HepG2 (cell line): ENCODE results near the gene C2. TPM values are rescaled to one million over a fixed set of nuclear protein-coding genes. Genes with fewer than 3 reads are reported as not detected.

Source experiments
- FOXM1 ChIP-seq: sonication (generic); formaldehyde crosslinking; IDR thresholded peaks from 2 replicates; pipeline ENCODE4 v1.5.0; 2020; ENCODE audit warnings: missing genetic modification reagents
- HDAC1 ChIP-seq: sonication (generic); formaldehyde crosslinking; IDR thresholded peaks from 2 replicates; pipeline ENCODE4 v1.5.1; 2020; ENCODE audit warnings: mild to moderate bottlenecking, missing genetic modification reagents
- HMG20A ChIP-seq: IDR thresholded peaks from 2 replicates; pipeline ENCODE4 v1.6.1; 2016; ENCODE audit warnings: borderline replicate concordance
- HOXA3 ChIP-seq: sonication (generic); formaldehyde crosslinking; IDR thresholded peaks from 2 replicates; pipeline ENCODE4 v1.5.0; 2020; ENCODE audit warnings: missing genetic modification reagents
- HOXD1 ChIP-seq: sonication (generic); formaldehyde crosslinking; IDR thresholded peaks from 2 replicates; pipeline ENCODE4 v1.5.0; 2020; ENCODE audit warnings: missing genetic modification reagents
- MED13 ChIP-seq: sonication (generic); formaldehyde crosslinking; IDR thresholded peaks from 2 replicates; pipeline ENCODE4 v1.5.0; 2020; ENCODE audit warnings: missing genetic modification reagents
- RNF2 ChIP-seq: fragments of 450-650 bp; conservative IDR thresholded peaks from 2 replicates; pipeline ENCODE4 v1.6.1; 2016; ENCODE audit warnings: low read depth
- SALL1 ChIP-seq: sonication (generic); formaldehyde crosslinking; IDR thresholded peaks from 2 replicates; pipeline ENCODE4 v1.8.0; 2022; ENCODE audit warnings: mild to moderate bottlenecking, missing genetic modification reagents
- ZFP62 ChIP-seq: sonication (generic); formaldehyde crosslinking; IDR thresholded peaks from 2 replicates; pipeline ENCODE4 v1.4.0; 2020; ENCODE audit warnings: missing genetic modification reagents
- ZNF160 ChIP-seq: sonication (generic); formaldehyde crosslinking; IDR thresholded peaks from 2 replicates; pipeline ENCODE4 v1.8.0; 2022; ENCODE audit warnings: mild to moderate bottlenecking, inconsistent platforms, missing genetic modification reagents
- ZNF207 ChIP-seq: fragments of 450-650 bp; IDR thresholded peaks from 2 replicates; pipeline ENCODE4 v1.6.1; 2016; ENCODE audit warnings: antibody characterized with exemption, borderline replicate concordance
- ZNF232 ChIP-seq: sonication (generic); formaldehyde crosslinking; IDR thresholded peaks from 2 replicates; pipeline ENCODE4 v1.4.0; 2020; ENCODE audit warnings: missing genetic modification reagents, borderline replicate concordance
- ZNF292 ChIP-seq: sonication (generic); formaldehyde crosslinking; IDR thresholded peaks from 2 replicates; pipeline ENCODE4 v1.8.1; 2022; ENCODE audit warnings: mild to moderate bottlenecking, low read depth, missing genetic modification reagents, borderline replicate concordance
- ZNF557 ChIP-seq: sonication (generic); formaldehyde crosslinking; IDR thresholded peaks from 2 replicates; pipeline ENCODE4 v1.4.0; 2020; ENCODE audit warnings: missing genetic modification reagents
- ZNF563 ChIP-seq: sonication (generic); formaldehyde crosslinking; IDR thresholded peaks from 2 replicates; pipeline ENCODE4 v1.8.0; 2022; ENCODE audit warnings: mild to moderate bottlenecking, moderate library complexity, missing genetic modification reagents
- ZNF589 ChIP-seq: sonication (generic); formaldehyde crosslinking; conservative IDR thresholded peaks from 2 replicates; pipeline ENCODE4 v1.8.0; 2022; ENCODE audit warnings: mild to moderate bottlenecking, moderate library complexity, missing genetic modification reagents
- ZNF709 ChIP-seq: sonication (generic); formaldehyde crosslinking; IDR thresholded peaks from 2 replicates; pipeline ENCODE4 v1.5.0; 2020; ENCODE audit warnings: mild to moderate bottlenecking, missing genetic modification reagents
- ZNF768 ChIP-seq: sonication (generic); formaldehyde crosslinking; IDR thresholded peaks from 2 replicates; pipeline ENCODE4 v1.4.0; 2020; ENCODE audit warnings: missing genetic modification reagents
- ZNF891 ChIP-seq: sonication (generic); formaldehyde crosslinking; IDR thresholded peaks from 2 replicates; pipeline ENCODE4 v1.5.0; 2020; ENCODE audit warnings: mild to moderate bottlenecking, missing genetic modification reagents
- polyA plus RNA-seq, 8 experiments: library from polyadenylated mRNA; depleted of rRNA in 3 of 8; stranded (reverse) in 7 of 8; unstranded in 1 of 8; fragments of >200 nt; fragmentation: Illumina TruSeq in 4 of 8; extraction: Trizol in 4 of 8; gene quantifications; 2 replicates each; pipeline versions ENCODE4 v1.2.1 to v1.2.3, GENCODE V29; 2011 to 2016; ENCODE audit warnings: low read depth in 4 of 8, missing spikeins in 1 of 8, mixed read lengths in 1 of 8; ENCODE audit not compliant: insufficient read depth in 1 of 8
- total RNA-seq, 5 experiments: library from RNA; depleted of rRNA; stranded (reverse); fragments of >200 nt; fragmentation: Illumina TruSeq; extraction: Trizol; gene quantifications; 2 replicates each; pipeline ENCODE4 v1.2.3, GENCODE V29; 2016; ENCODE audit warnings: low read depth in 1 of 5
- TF ChIP-seq, protein P1 (sequence below): sonication (generic); formaldehyde crosslinking; IDR thresholded peaks from 2 replicates; pipeline ENCODE4 v1.5.0; 2020; ENCODE audit warnings: mild to moderate bottlenecking, missing genetic modification reagents
- TF ChIP-seq, protein P2 (sequence below): sonication (generic); formaldehyde crosslinking; IDR thresholded peaks from 2 replicates; pipeline ENCODE4 v1.4.0; 2020; ENCODE audit warnings: mild to moderate bottlenecking, missing genetic modification reagents, borderline replicate concordance
- TF ChIP-seq, protein P3 (sequence below): sonication (generic); formaldehyde crosslinking; IDR thresholded peaks from 2 replicates; pipeline ENCODE4 v1.4.0; 2020; ENCODE audit warnings: mild to moderate bottlenecking, missing genetic modification reagents
- TF ChIP-seq, protein P4 (sequence below): IDR thresholded peaks from 2 replicates; pipeline ENCODE4 v1.6.1; 2018; ENCODE audit warnings: missing genetic modification reagents, mild to moderate bottlenecking, missing compliant biosample characterization
- TF ChIP-seq, protein P5 (sequence below): sonication (generic); formaldehyde crosslinking; IDR thresholded peaks from 2 replicates; pipeline ENCODE4 v1.8.1; 2023; ENCODE audit warnings: missing genetic modification reagents, inconsistent platforms, borderline replicate concordance

Gene C2
- total and polyA plus RNA-seq, 2 of the 13 experiments (the other 11 are each of a cell fraction or from before 2014, with no cell fraction given), result 165 to 307 TPM

DNA sequence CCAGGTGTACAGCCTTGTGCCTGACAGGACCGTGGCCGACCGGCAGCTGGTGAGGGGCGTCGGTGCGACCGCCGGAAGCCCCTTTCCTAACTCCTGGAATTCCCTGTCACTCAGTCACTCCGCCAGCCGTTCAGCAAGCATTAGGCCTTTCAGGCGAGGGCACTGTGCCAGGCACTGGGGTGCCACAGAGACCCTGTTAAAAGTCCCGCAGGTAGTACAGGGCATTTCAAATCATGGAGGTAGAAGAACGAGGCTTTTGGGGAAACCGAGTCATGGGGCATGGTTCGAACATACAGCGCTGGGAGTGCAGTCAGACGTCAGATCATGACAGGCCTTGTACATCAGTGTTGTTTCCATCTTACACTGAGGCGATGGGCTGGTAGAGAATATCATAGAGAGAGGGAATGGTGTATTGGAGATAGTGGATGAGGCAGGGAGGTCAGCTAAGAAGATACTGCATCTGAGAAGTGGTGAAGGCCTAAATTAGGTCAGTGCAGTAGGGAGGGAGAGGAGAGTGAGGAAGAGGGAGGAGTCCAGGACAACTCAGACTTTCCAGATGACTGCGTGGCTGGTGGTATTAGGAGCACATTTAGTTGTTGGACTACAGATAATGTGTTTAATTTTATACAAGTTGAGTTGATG, 45.3 kb downstream of the C2 start (continued):
- TF ChIP-seq, protein P1, sequence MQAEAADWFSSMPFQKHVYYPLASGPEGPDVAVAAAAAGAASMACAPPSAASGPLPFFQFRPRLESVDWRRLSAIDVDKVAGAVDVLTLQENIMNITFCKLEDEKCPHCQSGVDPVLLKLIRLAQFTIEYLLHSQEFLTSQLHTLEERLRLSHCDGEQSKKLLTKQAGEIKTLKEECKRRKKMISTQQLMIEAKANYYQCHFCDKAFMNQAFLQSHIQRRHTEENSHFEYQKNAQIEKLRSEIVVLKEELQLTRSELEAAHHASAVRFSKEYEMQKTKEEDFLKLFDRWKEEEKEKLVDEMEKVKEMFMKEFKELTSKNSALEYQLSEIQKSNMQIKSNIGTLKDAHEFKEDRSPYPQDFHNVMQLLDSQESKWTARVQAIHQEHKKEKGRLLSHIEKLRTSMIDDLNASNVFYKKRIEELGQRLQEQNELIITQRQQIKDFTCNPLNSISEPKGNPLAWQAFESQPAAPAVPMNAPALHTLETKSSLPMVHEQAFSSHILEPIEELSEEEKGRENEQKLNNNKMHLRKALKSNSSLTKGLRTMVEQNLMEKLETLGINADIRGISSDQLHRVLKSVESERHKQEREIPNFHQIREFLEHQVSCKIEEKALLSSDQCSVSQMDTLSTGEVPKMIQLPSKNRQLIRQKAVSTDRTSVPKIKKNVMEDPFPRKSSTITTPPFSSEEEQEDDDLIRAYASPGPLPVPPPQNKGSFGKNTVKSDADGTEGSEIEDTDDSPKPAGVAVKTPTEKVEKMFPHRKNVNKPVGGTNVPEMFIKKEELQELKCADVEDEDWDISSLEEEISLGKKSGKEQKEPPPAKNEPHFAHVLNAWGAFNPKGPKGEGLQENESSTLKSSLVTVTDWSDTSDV (CRISPR knock-in tag), result peak; percentile 8; the same call in 1 of the 2 replicates
- TF ChIP-seq, protein P2, sequence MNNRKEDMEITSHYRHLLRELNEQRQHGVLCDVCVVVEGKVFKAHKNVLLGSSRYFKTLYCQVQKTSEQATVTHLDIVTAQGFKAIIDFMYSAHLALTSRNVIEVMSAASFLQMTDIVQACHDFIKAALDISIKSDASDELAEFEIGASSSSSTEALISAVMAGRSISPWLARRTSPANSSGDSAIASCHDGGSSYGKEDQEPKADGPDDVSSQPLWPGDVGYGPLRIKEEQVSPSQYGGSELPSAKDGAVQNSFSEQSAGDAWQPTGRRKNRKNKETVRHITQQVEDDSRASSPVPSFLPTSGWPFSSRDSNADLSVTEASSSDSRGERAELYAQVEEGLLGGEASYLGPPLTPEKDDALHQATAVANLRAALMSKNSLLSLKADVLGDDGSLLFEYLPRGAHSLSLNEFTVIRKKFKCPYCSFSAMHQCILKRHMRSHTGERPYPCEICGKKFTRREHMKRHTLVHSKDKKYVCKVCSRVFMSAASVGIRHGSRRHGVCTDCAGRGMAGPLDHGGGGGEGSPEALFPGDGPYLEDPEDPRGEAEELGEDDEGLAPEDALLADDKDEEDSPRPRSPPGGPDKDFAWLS (CRISPR knock-in tag), result 0 out of 2 replicates have a peak, but pooled peaks have one; percentile 5
- TF ChIP-seq ZNF709 (peak; percentile 9; the same call in 1 of the 2 replicates), ZNF557 (CRISPR knock-in tag) (no peak), RNF2 (0 out of 2 replicates have a peak, but pooled peaks have one; percentile 46), HOXD1 (CRISPR knock-in tag) (0 out of 2 replicates have a peak, but pooled peaks have one; percentile 65), ZNF589 (CRISPR knock-in tag) (0 out of 2 replicates have a peak, but pooled peaks have one; percentile 21), FOXM1 (no peak), ZNF207 (no peak), MED13 (0 out of 2 replicates have a peak, but pooled peaks have one; percentile 27), ZNF891 (peak; percentile 69; the same call in 1 of the 2 replicates), ZNF768 (CRISPR knock-in tag) (peak; percentile 65; the same call in 1 of the 2 replicates), ZNF292 (CRISPR knock-in tag) (0 out of 2 replicates have a peak, but pooled peaks have one; percentile 62), ZNF160 (CRISPR knock-in tag) (peak; percentile 86; the same call in 1 of the 2 replicates), ZFP62 (CRISPR knock-in tag) (0 out of 2 replicates have a peak, but pooled peaks have one; percentile 2), HMG20A (CRISPR knock-in tag) (no peak), HOXA3 (CRISPR knock-in tag) (no peak), HDAC1 (CRISPR knock-in tag) (no peak), ZNF563 (no peak; the same call in 1 of the 2 replicates), ZNF232 (CRISPR knock-in tag) (no peak), SALL1 (CRISPR knock-in tag) (no peak)
- TF ChIP-seq, protein P3, sequence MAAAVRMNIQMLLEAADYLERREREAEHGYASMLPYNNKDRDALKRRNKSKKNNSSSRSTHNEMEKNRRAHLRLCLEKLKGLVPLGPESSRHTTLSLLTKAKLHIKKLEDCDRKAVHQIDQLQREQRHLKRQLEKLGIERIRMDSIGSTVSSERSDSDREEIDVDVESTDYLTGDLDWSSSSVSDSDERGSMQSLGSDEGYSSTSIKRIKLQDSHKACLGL (CRISPR knock-in tag), result 0 out of 2 replicates have a peak, but pooled peaks have one; percentile 13
- TF ChIP-seq, protein P4, sequence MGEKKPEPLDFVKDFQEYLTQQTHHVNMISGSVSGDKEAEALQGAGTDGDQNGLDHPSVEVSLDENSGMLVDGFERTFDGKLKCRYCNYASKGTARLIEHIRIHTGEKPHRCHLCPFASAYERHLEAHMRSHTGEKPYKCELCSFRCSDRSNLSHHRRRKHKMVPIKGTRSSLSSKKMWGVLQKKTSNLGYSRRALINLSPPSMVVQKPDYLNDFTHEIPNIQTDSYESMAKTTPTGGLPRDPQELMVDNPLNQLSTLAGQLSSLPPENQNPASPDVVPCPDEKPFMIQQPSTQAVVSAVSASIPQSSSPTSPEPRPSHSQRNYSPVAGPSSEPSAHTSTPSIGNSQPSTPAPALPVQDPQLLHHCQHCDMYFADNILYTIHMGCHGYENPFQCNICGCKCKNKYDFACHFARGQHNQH (CRISPR knock-in tag), result no peak
- TF ChIP-seq, protein P5, sequence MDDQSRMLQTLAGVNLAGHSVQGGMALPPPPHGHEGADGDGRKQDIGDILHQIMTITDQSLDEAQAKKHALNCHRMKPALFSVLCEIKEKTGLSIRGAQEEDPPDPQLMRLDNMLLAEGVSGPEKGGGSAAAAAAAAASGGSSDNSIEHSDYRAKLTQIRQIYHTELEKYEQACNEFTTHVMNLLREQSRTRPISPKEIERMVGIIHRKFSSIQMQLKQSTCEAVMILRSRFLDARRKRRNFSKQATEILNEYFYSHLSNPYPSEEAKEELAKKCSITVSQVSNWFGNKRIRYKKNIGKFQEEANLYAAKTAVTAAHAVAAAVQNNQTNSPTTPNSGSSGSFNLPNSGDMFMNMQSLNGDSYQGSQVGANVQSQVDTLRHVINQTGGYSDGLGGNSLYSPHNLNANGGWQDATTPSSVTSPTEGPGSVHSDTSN (CRISPR knock-in tag), result no peak
